Astrocyte of the cerebellum (primary cell): ENCODE data around the gene FBXO41.

Experiments
- DNase-seq: peaks from one replicate; pipeline ENCODE4 v3.0.0-alpha.2; 2011; ENCODE audit warnings: low read depth
- H3K4me3 ChIP-seq: 2 replicates; pipeline ENCODE4 v1.5.1; 2011; ENCODE audit warnings: mild to moderate bottlenecking, low read depth, low read length, moderate library complexity
- in situ Hi-C: cut with HindIII; loops from 2 replicates; pipeline ENCODE4 v1.10.0; 2017; ENCODE audit warnings: low sequenced_read_pairs
- TF ChIP-seq, protein P1 (sequence below): IDR thresholded peaks from 2 replicates; pipeline ENCODE4 v1.5.1; 2012; ENCODE audit warnings: low read length, low read depth, moderate library complexity, mild to moderate bottlenecking; ENCODE audit errors: missing control alignments

The FBXO41 gene

DNA sequence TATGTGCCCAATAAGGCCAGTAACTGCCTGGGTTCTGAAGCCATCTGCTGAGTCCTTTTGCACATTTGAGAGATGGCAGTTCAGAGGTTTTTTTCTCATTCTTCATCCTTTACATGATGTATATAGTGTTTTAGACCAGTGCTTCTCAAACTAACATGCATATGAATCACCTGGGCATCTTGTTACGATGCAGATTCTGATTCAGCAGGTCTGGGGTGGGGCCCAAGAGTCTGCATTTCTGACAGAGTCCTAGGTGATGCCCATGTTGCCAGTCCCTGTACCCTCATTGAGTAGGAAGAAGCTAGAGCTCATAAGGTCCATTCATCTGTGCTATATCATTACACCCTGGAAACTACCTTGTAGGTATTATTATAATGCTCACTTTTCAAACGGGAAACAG, 66.5 kb downstream of the FBXO41 start:
- in situ Hi-C loops: no loop called here
- DNase-seq: no peak
- TF ChIP-seq, protein P1, sequence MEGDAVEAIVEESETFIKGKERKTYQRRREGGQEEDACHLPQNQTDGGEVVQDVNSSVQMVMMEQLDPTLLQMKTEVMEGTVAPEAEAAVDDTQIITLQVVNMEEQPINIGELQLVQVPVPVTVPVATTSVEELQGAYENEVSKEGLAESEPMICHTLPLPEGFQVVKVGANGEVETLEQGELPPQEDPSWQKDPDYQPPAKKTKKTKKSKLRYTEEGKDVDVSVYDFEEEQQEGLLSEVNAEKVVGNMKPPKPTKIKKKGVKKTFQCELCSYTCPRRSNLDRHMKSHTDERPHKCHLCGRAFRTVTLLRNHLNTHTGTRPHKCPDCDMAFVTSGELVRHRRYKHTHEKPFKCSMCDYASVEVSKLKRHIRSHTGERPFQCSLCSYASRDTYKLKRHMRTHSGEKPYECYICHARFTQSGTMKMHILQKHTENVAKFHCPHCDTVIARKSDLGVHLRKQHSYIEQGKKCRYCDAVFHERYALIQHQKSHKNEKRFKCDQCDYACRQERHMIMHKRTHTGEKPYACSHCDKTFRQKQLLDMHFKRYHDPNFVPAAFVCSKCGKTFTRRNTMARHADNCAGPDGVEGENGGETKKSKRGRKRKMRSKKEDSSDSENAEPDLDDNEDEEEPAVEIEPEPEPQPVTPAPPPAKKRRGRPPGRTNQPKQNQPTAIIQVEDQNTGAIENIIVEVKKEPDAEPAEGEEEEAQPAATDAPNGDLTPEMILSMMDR: no peak
- H3K4me3 ChIP-seq: no peak overlapping the region

DNA sequence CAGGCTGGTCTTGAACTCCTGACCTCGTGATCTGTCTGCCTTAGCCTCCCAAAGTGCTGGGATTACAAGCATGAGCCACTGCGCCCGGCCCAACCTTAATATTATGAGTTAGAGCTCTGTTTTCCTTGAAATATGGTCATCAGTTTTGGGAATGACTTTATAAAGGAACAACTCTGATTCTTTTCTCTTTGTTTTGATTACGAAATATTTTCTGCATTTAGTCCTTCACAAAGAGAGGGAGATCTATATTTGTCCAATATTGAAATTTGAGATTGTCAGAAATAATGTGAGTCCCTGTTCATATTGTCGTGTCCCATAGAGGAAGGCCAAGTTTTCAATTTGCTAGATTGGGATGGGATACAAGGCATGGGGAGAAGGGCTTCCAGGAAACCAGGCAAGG, 67.1 kb downstream of the FBXO41 start:
- no peak for DNase-seq
- in situ Hi-C loops: no loop called here
- H3K4me3 ChIP-seq: no peak overlapping the region
- TF ChIP-seq, protein P1: no peak

DNA sequence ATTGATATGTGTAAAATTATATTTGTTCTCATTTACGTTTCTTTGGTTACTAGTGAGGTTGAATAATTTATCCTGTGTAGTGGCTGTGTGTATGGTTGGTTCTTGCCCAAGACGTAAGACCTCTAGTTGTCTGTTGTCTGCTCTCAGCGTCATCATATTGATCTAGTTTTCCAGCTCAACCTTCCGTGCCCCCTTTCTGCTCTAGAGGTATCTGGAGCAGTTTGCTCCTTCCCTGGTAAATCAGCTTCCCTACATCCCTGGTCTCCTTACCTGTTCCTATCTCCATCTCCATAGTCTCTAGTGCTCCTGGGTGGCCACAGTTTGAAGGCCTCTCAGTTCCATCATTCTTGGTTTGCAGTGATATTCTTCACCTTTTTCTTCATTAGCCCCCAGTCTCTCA, 69.0 kb downstream of the FBXO41 start:
- in situ Hi-C loops: no loop called here
- TF ChIP-seq, protein P1: no peak
- peak overlapping the region; percentile 83 for H3K4me3 ChIP-seq
- no peak for DNase-seq

DNA sequence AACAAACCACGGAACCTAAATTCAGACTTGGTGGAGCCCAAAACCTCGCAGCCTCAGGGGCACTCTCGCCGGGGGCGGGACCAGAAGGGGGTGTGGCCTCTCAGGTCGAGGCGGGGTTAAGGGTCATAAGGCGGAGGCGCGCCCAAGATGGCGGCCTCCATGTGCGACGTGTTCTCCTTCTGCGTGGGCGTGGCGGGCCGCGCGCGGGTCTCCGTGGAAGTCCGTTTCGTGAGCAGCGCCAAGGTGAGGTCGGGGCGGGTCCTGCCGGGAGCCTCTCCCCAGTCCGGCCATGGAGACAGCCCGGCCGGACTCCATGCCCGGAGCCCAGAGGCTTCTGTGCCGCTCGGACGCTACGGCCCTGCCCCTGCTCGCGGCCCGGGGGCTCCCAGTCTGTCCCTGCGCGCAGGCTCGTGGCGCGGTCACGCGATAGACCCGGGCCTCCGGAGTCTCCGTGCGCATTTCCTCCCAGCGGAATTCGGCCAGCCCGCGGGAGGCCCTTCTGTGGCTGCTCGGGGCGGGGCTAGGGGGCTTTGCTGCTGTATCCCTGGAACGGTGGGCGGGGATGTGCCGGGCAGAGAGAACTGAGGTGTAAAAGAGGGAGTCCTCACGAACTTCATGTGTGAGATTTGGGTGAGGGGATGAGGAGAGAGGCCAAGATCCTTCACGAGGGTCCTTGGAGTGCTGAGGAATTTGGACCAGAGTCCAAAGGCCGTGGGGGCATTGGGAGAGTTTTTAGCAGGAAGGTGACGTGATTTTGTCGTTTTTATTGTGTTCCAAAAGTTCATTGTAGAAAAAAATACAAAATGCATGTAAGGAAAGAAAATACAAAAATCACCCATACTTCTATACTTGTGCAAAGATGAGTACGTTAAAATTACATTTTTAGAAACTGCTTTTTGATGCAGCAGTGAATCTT, 69.9 kb downstream of the FBXO41 start, which contains the start of gene SMYD5:
SMYD5 (plus strand) TSS at position 126 of the 916 bp plus-strand sequence; CDS start at position 148, 22 bp downstream.
- in situ Hi-C loops: no loop called here
- no peak for DNase-seq
- H3K4me3 ChIP-seq: peak within 1 kb of the TSS; percentile 83
- TF ChIP-seq, protein P1: no peak

DNA sequence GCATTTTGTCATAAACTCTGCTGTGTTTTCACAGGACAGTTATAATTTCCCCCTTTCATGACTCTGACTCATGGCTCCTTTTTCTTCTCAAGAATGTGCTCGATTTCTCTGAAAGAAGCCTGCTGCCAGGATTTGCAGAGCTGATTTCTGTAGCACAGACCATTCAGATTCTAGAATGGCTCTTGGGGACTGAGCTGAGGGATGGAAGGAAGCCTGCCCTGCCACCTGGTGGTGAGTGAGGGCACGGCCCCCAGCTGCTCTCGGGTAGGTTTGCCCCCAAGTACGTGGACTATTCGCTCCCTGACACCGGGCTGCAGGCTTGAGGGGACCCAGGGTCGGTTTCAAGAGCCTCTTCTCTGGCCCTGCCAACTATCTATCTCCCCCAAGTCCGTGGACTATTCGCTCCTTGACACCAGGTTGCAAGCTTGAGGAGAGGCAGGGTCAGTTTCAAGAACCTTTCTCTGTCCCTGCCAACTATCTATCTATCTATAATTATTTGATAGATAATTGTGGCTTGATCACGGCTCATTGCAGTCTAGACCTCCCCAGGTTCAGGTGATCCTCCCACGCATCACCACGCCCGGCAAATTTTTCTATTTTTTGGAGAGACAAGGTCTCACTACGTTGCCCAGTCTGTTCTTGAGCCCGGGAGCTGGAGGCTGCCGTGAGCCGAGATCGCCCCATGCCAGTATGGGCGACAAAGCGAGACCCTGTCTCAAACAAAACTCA, 71.7 kb downstream of the FBXO41 start:
- peak; percentile 65 for DNase-seq

DNA sequence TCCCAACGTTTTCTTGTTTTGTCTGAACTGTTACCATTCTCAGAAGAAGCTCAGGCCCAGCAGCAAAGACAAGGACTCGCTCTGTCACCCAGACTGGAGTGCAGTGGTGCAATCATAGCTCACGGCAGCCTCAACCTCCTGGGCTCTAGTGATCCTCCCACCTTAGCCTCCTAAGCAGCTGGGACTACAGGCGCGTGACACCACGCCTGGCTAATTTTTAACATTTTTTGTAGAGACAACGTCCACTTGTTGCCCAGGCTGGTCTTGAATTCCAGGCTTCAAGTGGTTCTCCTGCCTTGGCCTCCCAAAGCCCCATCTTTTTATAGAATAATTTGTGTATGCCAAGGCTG, 72.2 kb downstream of the FBXO41 start:
- TF ChIP-seq, protein P1: no peak
- no peak overlapping the region for H3K4me3 ChIP-seq
- in situ Hi-C loops: no loop called here
- no peak for DNase-seq

More for the DNA sequence above, 71.7 kb downstream of the FBXO41 start:
- TF ChIP-seq, protein P1: peak; percentile 98
- in situ Hi-C loops: no loop called here
- H3K4me3 ChIP-seq: no peak overlapping the region
